LNCAP (cell line): ENCODE data around the gene G0S2.

Experiments used
- TF ChIP-seq, protein P1 (sequence below): fragments of 450-650 bp; IDR thresholded peaks from 2 replicates; pipeline ENCODE4 v1.5.1; 2017; ENCODE audit warnings: mild to moderate bottlenecking

The G0S2 gene

DNA sequence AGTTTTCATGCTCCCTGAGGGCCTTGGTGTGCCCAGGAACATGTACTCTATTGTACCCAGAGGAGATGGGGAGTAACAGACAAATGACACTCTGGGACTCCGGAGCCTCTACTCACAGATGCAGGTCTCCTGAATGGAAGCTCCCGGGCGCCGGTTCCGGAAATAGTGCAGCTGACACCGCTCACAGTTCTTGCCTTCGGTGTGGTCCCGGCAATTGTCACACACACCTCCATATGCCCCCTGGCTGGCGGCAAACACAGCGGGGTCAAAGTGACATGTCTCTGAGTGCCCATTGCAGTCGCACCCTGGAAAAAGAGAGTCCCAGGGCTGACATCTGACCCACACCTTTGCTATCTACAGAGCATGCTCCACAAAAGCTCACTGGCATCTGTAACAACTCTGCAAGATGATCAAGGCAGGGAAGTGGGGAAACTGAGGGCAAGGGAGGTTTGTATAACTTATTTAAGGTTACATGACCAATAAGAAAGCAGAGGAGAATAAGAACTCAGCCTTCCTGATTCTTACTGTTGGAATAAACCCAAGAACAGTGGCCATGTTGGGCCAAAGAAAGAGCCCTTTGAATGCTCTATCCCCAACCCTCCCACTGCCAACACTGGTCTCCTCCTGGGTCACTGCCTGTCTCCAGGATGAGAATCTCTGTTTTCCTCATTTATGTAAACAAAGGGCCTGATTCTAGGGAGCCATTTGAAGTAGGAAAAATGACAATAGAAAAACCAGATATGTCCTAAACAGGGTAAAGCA is 45.4 kb upstream of the G0S2 start:
- TF ChIP-seq, protein P1, sequence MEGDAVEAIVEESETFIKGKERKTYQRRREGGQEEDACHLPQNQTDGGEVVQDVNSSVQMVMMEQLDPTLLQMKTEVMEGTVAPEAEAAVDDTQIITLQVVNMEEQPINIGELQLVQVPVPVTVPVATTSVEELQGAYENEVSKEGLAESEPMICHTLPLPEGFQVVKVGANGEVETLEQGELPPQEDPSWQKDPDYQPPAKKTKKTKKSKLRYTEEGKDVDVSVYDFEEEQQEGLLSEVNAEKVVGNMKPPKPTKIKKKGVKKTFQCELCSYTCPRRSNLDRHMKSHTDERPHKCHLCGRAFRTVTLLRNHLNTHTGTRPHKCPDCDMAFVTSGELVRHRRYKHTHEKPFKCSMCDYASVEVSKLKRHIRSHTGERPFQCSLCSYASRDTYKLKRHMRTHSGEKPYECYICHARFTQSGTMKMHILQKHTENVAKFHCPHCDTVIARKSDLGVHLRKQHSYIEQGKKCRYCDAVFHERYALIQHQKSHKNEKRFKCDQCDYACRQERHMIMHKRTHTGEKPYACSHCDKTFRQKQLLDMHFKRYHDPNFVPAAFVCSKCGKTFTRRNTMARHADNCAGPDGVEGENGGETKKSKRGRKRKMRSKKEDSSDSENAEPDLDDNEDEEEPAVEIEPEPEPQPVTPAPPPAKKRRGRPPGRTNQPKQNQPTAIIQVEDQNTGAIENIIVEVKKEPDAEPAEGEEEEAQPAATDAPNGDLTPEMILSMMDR = no peak

DNA sequence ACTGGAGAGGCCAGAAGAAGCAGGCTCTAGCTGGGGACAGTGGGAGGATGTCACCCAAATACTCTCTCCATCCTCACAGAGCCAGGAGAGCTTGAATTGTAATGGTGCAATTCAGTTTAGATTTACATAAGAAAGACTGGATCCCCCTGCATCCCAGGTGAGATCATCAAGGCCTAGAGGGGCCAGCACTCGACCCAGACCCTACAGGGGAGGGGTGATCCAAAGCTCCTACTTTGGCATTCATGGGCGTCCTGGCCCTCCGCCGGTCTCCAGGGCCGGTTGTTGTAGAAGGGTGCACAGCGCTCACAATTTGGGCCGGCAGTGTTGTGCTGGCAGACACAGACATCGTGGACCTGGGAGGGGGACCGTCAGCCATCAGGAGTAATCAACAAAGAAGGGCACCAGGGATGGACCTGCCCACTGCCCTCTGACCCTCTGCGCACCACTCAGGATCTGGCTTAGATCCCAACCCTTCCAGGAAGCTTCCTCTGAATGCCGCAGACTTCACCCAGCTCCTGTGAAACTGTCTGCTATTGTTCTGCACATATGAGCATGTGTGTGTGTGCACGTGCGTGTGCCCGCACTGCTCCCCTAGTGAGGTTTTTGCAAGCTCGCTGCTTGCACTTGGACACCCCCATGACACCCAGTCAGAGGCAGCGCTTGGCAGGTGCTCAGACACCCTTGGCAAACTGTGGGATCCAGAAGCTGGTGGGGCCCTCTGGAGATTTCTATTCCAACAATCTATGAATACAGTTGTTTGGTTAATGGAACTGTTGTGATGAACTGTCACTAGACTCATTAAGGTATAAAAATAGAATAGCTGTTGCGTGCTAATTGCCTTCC is 44.6 kb upstream of the G0S2 start:
- TF ChIP-seq, protein P1 = no peak

DNA sequence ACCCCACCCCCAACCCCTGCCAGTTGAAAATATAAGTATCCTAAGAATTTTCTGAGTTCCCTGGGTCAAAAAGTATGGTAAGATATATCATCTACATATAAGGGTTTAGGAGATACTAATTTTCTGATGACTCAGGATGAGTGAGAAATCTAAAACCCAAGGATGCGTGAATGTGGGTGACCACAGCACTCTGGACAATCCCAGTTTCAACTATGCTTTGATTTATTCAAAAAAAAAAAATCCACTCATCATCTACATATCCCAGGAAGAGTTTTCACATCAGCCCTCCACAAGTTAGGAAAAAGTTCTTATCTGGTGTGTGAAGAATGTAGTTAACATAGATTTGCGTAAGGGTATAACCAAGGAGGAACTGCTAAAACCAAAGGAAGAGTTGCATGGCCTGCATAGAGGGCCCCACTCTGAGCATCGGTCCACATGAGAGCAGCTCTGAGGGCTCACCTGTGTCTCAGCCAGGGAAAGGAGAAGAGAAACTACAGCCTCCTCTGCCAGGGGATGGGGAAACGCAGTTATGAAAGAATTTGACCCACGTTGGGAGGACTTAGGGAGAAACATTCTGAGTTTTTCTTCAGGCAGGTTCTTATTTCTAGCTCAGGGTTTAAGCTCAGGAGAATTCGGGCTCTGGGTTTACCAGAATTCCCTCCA is 41.7 kb upstream of the G0S2 start:
- TF ChIP-seq, protein P1 = no peak

DNA sequence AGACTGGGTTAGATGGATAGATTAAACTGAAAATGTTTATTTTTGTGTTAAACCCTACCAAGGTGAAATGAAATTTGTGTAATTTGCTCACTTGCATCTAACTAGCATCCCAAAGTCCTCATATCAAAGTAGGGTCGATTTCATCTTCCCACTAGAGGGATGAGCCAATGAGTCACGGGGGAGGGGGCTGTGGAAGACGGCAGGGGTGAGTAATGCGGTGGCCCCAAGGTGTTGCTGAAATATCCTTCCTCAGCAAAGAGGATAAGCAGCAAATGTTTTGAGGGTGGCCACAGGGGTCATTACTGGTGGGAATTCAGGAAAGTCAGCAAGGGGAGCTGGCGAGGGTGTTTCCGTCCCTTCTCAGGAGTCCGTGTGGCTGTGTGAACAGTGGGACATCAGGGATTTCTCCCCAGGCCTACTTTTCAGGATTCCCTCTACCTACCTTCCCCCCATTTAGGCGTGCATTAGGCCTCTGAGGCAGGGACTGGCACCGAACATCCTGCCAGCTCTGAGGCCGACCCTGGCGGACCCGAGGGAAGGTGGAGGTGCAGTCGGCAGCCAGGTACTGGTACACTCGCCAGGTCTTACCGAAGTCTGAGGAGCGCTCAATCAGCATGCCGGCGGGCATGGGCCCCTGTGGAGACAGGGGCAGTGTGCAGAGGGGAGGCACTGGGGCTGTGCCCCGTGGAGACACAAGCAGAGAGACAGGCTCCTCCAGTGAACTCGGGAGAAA is 41.0 kb upstream of the G0S2 start:
- TF ChIP-seq, protein P1 = no peak

DNA sequence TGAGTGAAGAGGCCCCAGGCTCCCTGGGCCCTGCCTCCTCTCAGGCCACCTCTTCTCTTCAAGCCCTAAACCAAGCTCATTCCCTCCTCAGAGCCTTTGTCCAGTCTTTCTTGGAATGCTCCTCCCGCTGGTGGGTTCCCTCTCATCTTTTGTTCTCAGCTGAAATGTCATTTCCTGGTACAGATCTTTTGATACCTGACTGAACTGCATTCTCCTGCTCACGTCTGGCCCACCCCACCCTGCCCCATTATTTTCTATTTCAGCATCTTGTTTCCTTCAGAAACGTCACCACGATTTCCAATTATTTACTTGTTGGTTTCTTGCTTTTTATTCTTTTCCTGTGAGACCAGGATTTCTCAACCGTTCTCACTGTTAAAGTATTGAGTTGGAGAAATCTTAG is 39.4 kb upstream of the G0S2 start:
- TF ChIP-seq, protein P1 = no peak

DNA sequence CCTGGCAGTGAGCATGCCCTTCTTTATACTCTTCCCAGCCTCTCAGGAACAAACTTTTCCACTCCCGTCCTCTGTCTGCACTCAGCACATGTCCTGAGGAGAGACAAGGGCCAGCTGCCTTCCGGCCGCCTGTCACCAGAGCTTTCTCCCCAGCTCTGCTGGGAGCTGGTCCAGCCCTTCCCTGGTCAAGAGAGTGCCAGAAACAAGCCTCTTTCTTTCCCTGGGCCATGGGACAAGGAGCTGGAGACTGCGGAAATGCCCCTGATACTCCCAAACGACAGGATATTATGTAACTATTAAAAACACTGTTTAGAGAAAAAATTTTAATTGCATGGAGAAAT is 33.4 kb upstream of the G0S2 start:
- TF ChIP-seq, protein P1 = no peak

DNA sequence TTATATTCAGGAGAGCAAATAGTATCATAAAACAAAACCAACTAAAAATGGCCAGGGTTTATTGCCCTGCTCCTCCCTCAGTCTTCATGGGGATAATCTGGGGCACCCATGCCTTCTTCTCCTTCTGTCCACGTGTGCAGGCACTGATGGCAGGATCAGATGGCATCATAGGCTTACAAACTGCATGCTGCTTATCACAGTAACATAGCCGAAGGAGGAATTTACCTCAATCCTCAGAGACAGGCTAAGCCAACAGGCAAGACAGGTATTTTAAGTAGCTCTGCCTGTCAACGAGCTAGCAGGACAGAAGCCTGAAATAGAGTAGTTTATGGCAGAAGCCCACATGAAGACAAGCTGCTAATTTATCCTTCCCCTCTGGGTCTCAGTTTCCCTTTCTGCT is 32.4 kb upstream of the G0S2 start:
- TF ChIP-seq, protein P1 = no peak
